GM12878 (cell line): Measurements from ENCODE around the gene COX19. TPM values are rescaled to one million over a fixed set of nuclear protein-coding genes. Genes with fewer than 3 reads are reported as not detected.

ENCODE experiments used
- ATAC-seq: fragments of 200-7000 bp; cut with Tn5 transposase; 3 replicates; pipeline ENCODE4 v1.9.1; 2020; ENCODE audit warnings: mild to moderate bottlenecking, moderate library complexity
- BruUV-seq: library from RNA; stranded (reverse); fragments of 400-500 nt; replicated peaks from 2 replicates; lab custom pipeline; 2021; lab: Mats Ljungman, UMichigan
- CTCF ChIA-PET: fragments of 300-600 bp; sonication (Branson Sonifier 250); formaldehyde crosslinking; extraction: SDS; loops from one replicate; lab custom pipeline; 2021; ENCODE audit warnings: inconsistent platforms; lab: Yijun Ruan, JAX
- POLR2A ChIA-PET: fragments of 350-600 bp; formaldehyde crosslinking; extraction: SDS; loops from one replicate; lab custom pipeline; 2021; ENCODE audit warnings: inconsistent platforms; lab: Charles Lee
- RAD21 ChIA-PET: fragments of 300-600 bp; sonication (Branson Sonifier 250); formaldehyde crosslinking; loops from one replicate; lab custom pipeline; 2023; ENCODE audit warnings: antibody characterized with exemption; ENCODE audit not compliant: unreplicated experiment; lab: Charles Lee
- SMC1A ChIA-PET: fragments of 300-600 bp; sonication (Branson Sonifier 250); formaldehyde crosslinking; loops from one replicate; lab custom pipeline; 2023; ENCODE audit not compliant: unreplicated experiment, uncharacterized antibody; lab: Charles Lee
- DNase-seq: peaks from one replicate; pipeline ENCODE4 v3.0.0-alpha.2; 2011; ENCODE audit warnings: low read depth, low spot score
- FAIRE-seq: peaks from 3 replicates; lab custom pipeline; 2011; peaks lifted over from hg19 to GRCh38; lab: Jason Lieb, UNC
- H2AFZ ChIP-seq: 2 replicates; pipeline ENCODE4 v1.6.0; 2011; ENCODE audit warnings: low read depth, low read length, control low read depth; ENCODE audit not compliant: control insufficient read depth
- H3K27ac ChIP-seq: 2 replicates; pipeline ENCODE4 v1.5.1; 2011; ENCODE audit warnings: control low read depth; ENCODE audit not compliant: control insufficient read depth, insufficient read depth
- H3K27me3 ChIP-seq, 2 experiments: replicated peaks in 1 of 2; 2 replicates each; pipeline versions ENCODE4 v1.6.0 to v1.6.1; 2011; ENCODE audit warnings: low read length in 1 of 2; ENCODE audit not compliant: control insufficient read depth in 2 of 2, insufficient read depth in 2 of 2
- H3K36me3 ChIP-seq, 2 experiments: 2 replicates each; pipeline ENCODE4 v1.5.1; 2011; ENCODE audit warnings: low read length in 1 of 2; ENCODE audit not compliant: control insufficient read depth in 2 of 2, insufficient read depth in 2 of 2
- H3K4me1 ChIP-seq: 2 replicates; pipeline ENCODE4 v1.6.1; 2011; ENCODE audit warnings: mild to moderate bottlenecking, low read length, moderate library complexity, mixed read lengths; ENCODE audit not compliant: control insufficient read depth, insufficient read depth
- H3K4me2 ChIP-seq: 2 replicates; pipeline ENCODE4 v1.6.0; 2011; ENCODE audit warnings: control low read depth; ENCODE audit not compliant: control insufficient read depth, insufficient read depth
- H3K4me3 ChIP-seq: fragments of 200-600 bp; sonication (generic); 2 replicates; pipeline ENCODE4 v1.5.1; 2016
- H3K79me2 ChIP-seq: 2 replicates; pipeline ENCODE4 v1.6.0; 2011; ENCODE audit warnings: low read length; ENCODE audit not compliant: control insufficient read depth, insufficient read depth
- H3K9ac ChIP-seq: 2 replicates; pipeline ENCODE4 v1.8.0; 2011; ENCODE audit warnings: low read length, control low read depth, mixed read lengths; ENCODE audit not compliant: control insufficient read depth, insufficient read depth
- H3K9me3 ChIP-seq: replicated peaks from 3 replicates; pipeline ENCODE4 v1.5.1; 2011; ENCODE audit warnings: mild to moderate bottlenecking, low read length; ENCODE audit not compliant: control insufficient read depth, insufficient read depth
- H4K20me1 ChIP-seq: 2 replicates; pipeline ENCODE4 v1.6.0; 2011; ENCODE audit not compliant: control insufficient read depth, insufficient read depth
- BACH1 ChIP-seq: fragments of 450-650 bp; IDR thresholded peaks from 2 replicates; pipeline ENCODE4 v1.6.1; 2017; ENCODE audit warnings: mild to moderate bottlenecking, borderline replicate concordance
- BCL3 ChIP-seq: IDR thresholded peaks from 2 replicates; pipeline ENCODE4 v1.6.1; 2011; ENCODE audit warnings: borderline replicate concordance, low read depth, mild to moderate bottlenecking, moderate library complexity, low read length; ENCODE audit not compliant: insufficient read depth, poor library complexity, severe bottlenecking
- BCLAF1 ChIP-seq: fragments of 450-650 bp; IDR thresholded peaks from 2 replicates; pipeline ENCODE4 v1.6.1; 2017; ENCODE audit warnings: antibody characterized with exemption, mild to moderate bottlenecking, moderate library complexity
- CBX3 ChIP-seq: fragments of 200-600 bp; sonication (generic); IDR thresholded peaks from 2 replicates; pipeline ENCODE4 v1.6.1; 2016; ENCODE audit warnings: low read depth, borderline replicate concordance
- IKZF1 ChIP-seq: fragments of 450-650 bp; conservative IDR thresholded peaks from 2 replicates; pipeline ENCODE4 v1.6.1; 2017; ENCODE audit warnings: antibody characterized with exemption, mild to moderate bottlenecking
- KLF5 ChIP-seq: fragments of 450-650 bp; IDR thresholded peaks from 2 replicates; pipeline ENCODE4 v1.6.1; 2014; ENCODE audit warnings: mild to moderate bottlenecking; ENCODE audit not compliant: partially characterized antibody
- MAX ChIP-seq: IDR thresholded peaks from 2 replicates; pipeline ENCODE4 v1.6.1; 2012; ENCODE audit warnings: low read depth, low read length, improper control_type of control experiment
- NR2F1 ChIP-seq: fragments of 450-650 bp; conservative IDR thresholded peaks from 2 replicates; pipeline ENCODE4 v1.6.1; 2017; ENCODE audit warnings: mild to moderate bottlenecking
- PBX3 ChIP-seq: IDR thresholded peaks from 2 replicates; pipeline ENCODE4 v1.6.1; 2011; ENCODE audit warnings: mild to moderate bottlenecking, low read depth, low read length, moderate library complexity; ENCODE audit not compliant: insufficient replicate concordance
- ZNF274 ChIP-seq: IDR thresholded peaks from one replicate; pipeline ENCODE4 v1.8.0; 2011; ENCODE audit not compliant: insufficient read length, insufficient read depth
- ZNF687 ChIP-seq: fragments of 450-650 bp; IDR thresholded peaks from 2 replicates; pipeline ENCODE4 v1.6.1; 2017; ENCODE audit warnings: mild to moderate bottlenecking, moderate library complexity
- ZSCAN29 ChIP-seq: fragments of 450-650 bp; IDR thresholded peaks from 2 replicates; pipeline ENCODE4 v1.6.1; 2017; ENCODE audit warnings: mild to moderate bottlenecking, moderate library complexity
- WGBS: methylation state at CpG from one replicate; pipeline ENCODE4 v1.1.6; 2016; ENCODE audit warnings: low lambda C conversion rate; ENCODE audit not compliant: insufficient replicate concordance, insufficient coverage; ENCODE audit errors: missing lambda C conversion rate; 5-methylcytosine and 5-hydroxymethylcytosine counted together
- in situ Hi-C: fragments of 300-500 bp; cut with MboI; formaldehyde crosslinking; loops from 9 replicates; pipeline ENCODE4 v1.14.3; 2018; ENCODE audit warnings: mixed read lengths
- intact Hi-C: fragments of 100-400 bp; cut with micrococcal nuclease; formaldehyde crosslinking; loops from one replicate; pipeline ENCODE4 v1.14.2; 2022; ENCODE audit not compliant: unreplicated experiment
- polyA plus RNA-seq, 11 experiments: library from polyadenylated mRNA; depleted of rRNA in 4 of 11; unstranded in 6 of 11; stranded (reverse) in 5 of 11; fragments of >200 nt; fragmentation: Nextera tagmentation in 4 of 11; fragmentation: Illumina TruSeq in 1 of 11; extraction: Ambion mirVana in 4 of 11; extraction: Trizol in 1 of 11; gene quantifications; 1 replicate in 1 of 11; 2 replicates in 10 of 11; pipeline versions ENCODE4 v1.2.1 to v1.2.3, GENCODE V29; 2011 to 2016; ENCODE audit warnings: inconsistent platforms in 2 of 11, missing spikeins in 2 of 11, low read depth in 1 of 11
- total RNA-seq, 4 experiments: library from RNA; depleted of rRNA in 3 of 4; stranded (reverse); fragments of >200 nt in 3 of 4; fragmentation: Illumina TruSeq in 1 of 4; extraction: Trizol in 1 of 4; gene quantifications; 2 replicates each; pipeline versions ENCODE4 v1.2.1 to v1.2.3, GENCODE V29; 2013 to 2021

The COX19 gene
- total and polyA plus RNA-seq, 10 of the 15 experiments (the other 5 are each of a cell fraction or from before 2014, with no cell fraction given) = 3.7 to 17.9 (median 10.8) TPM

- ATAC-seq (no peak), FAIRE-seq (no peak), DNase-seq (no peak)
- WGBS = 75% methylated on average over 28 of the region's 28 CpGs
- CTCF ChIA-PET = no interaction called here
- peaks cover 0 to 4% of the 10 kb centered on the region in 2 experiments; a peak in 3 of 4 replicates for H3K36me3 ChIP-seq
- H3K4me1 ChIP-seq = no peaks in the 10 kb centered on the region
- no peak overlapping the region for H3K4me2 ChIP-seq
- H3K9me3 ChIP-seq = peaks cover under 1% of the 10 kb centered on the region; the same call in 1 of the 3 replicates
- no TSS peak for BruUV-seq
- POLR2A ChIA-PET = no interaction called here
- no peak overlapping the region for H3K27ac ChIP-seq
- H3K79me2 ChIP-seq = peaks cover 7% of the 10 kb centered on the region
- SMC1A ChIA-PET = no interaction called here
- intact Hi-C loops (no loop called here), in situ Hi-C loops (no loop called here)
- no peak overlapping the region for H3K4me3 ChIP-seq
- RAD21 ChIA-PET = no interaction called here
- H3K27me3 ChIP-seq = no peaks in the 10 kb centered on the region
- no peak overlapping the region for H3K9ac ChIP-seq
- no peak overlapping the region for H2AFZ ChIP-seq
- no peaks in the 10 kb centered on the region for H4K20me1 ChIP-seq
- no peak for TF ChIP-seq IKZF1
- peak; percentile 97 for TF ChIP-seq BCL3
- TF ChIP-seq MAX = no peak
- no peak for TF ChIP-seq ZNF687
- TF ChIP-seq ZNF274 = no peak
- TF ChIP-seq BACH1 = no peak
- TF ChIP-seq KLF5 = no peak
- no peak for TF ChIP-seq CBX3
- TF ChIP-seq NR2F1 = 0 out of 2 replicates have a peak, but pooled peaks have one; percentile 26
- no peak for TF ChIP-seq ZSCAN29
- TF ChIP-seq BCLAF1 = no peak
- TF ChIP-seq PBX3 = peak; percentile 53
These were observed 40.1 kb upstream of the COX19 start for GRCh38 chr7:1015196-1016121.
